Measurements from ENCODE around the gene PTPRO.

PTPRO gene

GRCh38 chr12:15540469-15540872 lies 218.2 kb downstream of the PTPRO start:
- no peak overlapping the region for H3K9ac ChIP-seq (ENCODE audit: low read depth, low read length)
- H3K27ac ChIP-seq (ENCODE audit: low read depth, low read length): no peak overlapping the region
- 100% methylated on average over 1 of the region's 1 CpG for WGBS

GRCh38 chr12:15541996-15542631 lies 219.8 kb downstream of the PTPRO start:
- H3K4me3 ChIP-seq (ENCODE audit: low read length): no peak overlapping the region
- H3K36me3 ChIP-seq (ENCODE audit: insufficient read depth, low read length): no peaks in the 10 kb centered on the region
- no peaks in the 10 kb centered on the region for H3K4me1 ChIP-seq (ENCODE audit: insufficient read depth, low read length)
- no peak overlapping the region for H3K27ac ChIP-seq (ENCODE audit: low read depth, low read length)
- 96% methylated on average over 2 of the region's 3 CpGs for WGBS
- H3K9ac ChIP-seq (ENCODE audit: low read depth, low read length): no peak overlapping the region
- H3K9me3 ChIP-seq (ENCODE audit: insufficient read depth, low read depth, low read length): no peaks in the 10 kb centered on the region
- no peaks in the 10 kb centered on the region for H3K27me3 ChIP-seq (ENCODE audit: insufficient read depth, low read length)

More at GRCh38 chr12:15540469-15540872, 218.2 kb downstream of the PTPRO start:
- Histone ChIP-seq H3K4me3 (ENCODE audit: low read length) (no peak overlapping the region), H3K36me3 (ENCODE audit: insufficient read depth, low read length) (no peaks in the 10 kb centered on the region), H3K9me3 (ENCODE audit: insufficient read depth, low read depth, low read length) (no peaks in the 10 kb centered on the region), H3K4me1 (ENCODE audit: insufficient read depth, low read length) (no peaks in the 10 kb centered on the region), H3K27me3 (ENCODE audit: insufficient read depth, low read length) (no peaks in the 10 kb centered on the region)

GRCh38 chr12:15543347-15543746 lies 221.0 kb downstream of the PTPRO start:
- H3K9me3 ChIP-seq (ENCODE audit: insufficient read depth, low read depth, low read length): no peaks in the 10 kb centered on the region
- no peaks in the 10 kb centered on the region for H3K4me1 ChIP-seq (ENCODE audit: insufficient read depth, low read length)
- WGBS: 89% methylated on average over 3 of the region's 3 CpGs
- no peak overlapping the region for H3K27ac ChIP-seq (ENCODE audit: low read depth, low read length)
- no peak overlapping the region for H3K4me3 ChIP-seq (ENCODE audit: low read length)
- H3K36me3 ChIP-seq (ENCODE audit: insufficient read depth, low read length): no peaks in the 10 kb centered on the region
- H3K27me3 ChIP-seq (ENCODE audit: insufficient read depth, low read length): no peaks in the 10 kb centered on the region
- no peak overlapping the region for H3K9ac ChIP-seq (ENCODE audit: low read depth, low read length)

- no peak overlapping the region for H3K4me3 ChIP-seq (ENCODE audit: low read length)
- H3K36me3 ChIP-seq (ENCODE audit: insufficient read depth, low read length): no peaks in the 10 kb centered on the region
- H3K4me1 ChIP-seq (ENCODE audit: insufficient read depth, low read length): no peaks in the 10 kb centered on the region
- no peaks in the 10 kb centered on the region for H3K9me3 ChIP-seq (ENCODE audit: insufficient read depth, low read depth, low read length)
- H3K9ac ChIP-seq (ENCODE audit: low read depth, low read length): no peak overlapping the region
- H3K27ac ChIP-seq (ENCODE audit: low read depth, low read length): no peak overlapping the region
- no peaks in the 10 kb centered on the region for H3K27me3 ChIP-seq (ENCODE audit: insufficient read depth, low read length)
Observed at GRCh38 chr12:15544589-15544988, 222.3 kb downstream of the PTPRO start.

- H3K27ac ChIP-seq (ENCODE audit: low read depth, low read length): no peak overlapping the region
- no peaks in the 10 kb centered on the region for H3K9me3 ChIP-seq (ENCODE audit: insufficient read depth, low read depth, low read length)
- H3K4me3 ChIP-seq (ENCODE audit: low read length): no peak overlapping the region
- no CpG with 5 or more reads among the region's 1 CpG for WGBS
- H3K27me3 ChIP-seq (ENCODE audit: insufficient read depth, low read length): no peaks in the 10 kb centered on the region
- no peak overlapping the region for H3K9ac ChIP-seq (ENCODE audit: low read depth, low read length)
- no peaks in the 10 kb centered on the region for H3K4me1 ChIP-seq (ENCODE audit: insufficient read depth, low read length)
- H3K36me3 ChIP-seq (ENCODE audit: insufficient read depth, low read length): no peaks in the 10 kb centered on the region
Observed at GRCh38 chr12:15545334-15545733, 223.0 kb downstream of the PTPRO start.

GRCh38 chr12:15546102-15546701 lies 223.9 kb downstream of the PTPRO start:
- Histone ChIP-seq H3K27me3 (ENCODE audit: insufficient read depth, low read length) (no peaks in the 10 kb centered on the region), H3K9me3 (ENCODE audit: insufficient read depth, low read depth, low read length) (no peaks in the 10 kb centered on the region), H3K4me1 (ENCODE audit: insufficient read depth, low read length) (no peaks in the 10 kb centered on the region), H3K36me3 (ENCODE audit: insufficient read depth, low read length) (no peaks in the 10 kb centered on the region), H3K4me3 (ENCODE audit: low read length) (no peak overlapping the region), H3K27ac (ENCODE audit: low read depth, low read length) (no peak overlapping the region), H3K9ac (ENCODE audit: low read depth, low read length) (no peak overlapping the region)
- WGBS: no CpG with 5 or more reads among the region's 1 CpG

GRCh38 chr12:15547063-15547462 lies 224.8 kb downstream of the PTPRO start:
- no peaks in the 10 kb centered on the region for H3K27me3 ChIP-seq (ENCODE audit: insufficient read depth, low read length)
- WGBS: 93% methylated on average over 5 of the region's 5 CpGs
- no peak overlapping the region for H3K4me3 ChIP-seq (ENCODE audit: low read length)
- no peak overlapping the region for H3K9ac ChIP-seq (ENCODE audit: low read depth, low read length)
- H3K9me3 ChIP-seq (ENCODE audit: insufficient read depth, low read depth, low read length): no peaks in the 10 kb centered on the region
- H3K4me1 ChIP-seq (ENCODE audit: insufficient read depth, low read length): no peaks in the 10 kb centered on the region
- no peaks in the 10 kb centered on the region for H3K36me3 ChIP-seq (ENCODE audit: insufficient read depth, low read length)
- H3K27ac ChIP-seq (ENCODE audit: low read depth, low read length): no peak overlapping the region

GRCh38 chr12:15547691-15548090 lies 225.4 kb downstream of the PTPRO start:
- no peaks in the 10 kb centered on the region for H3K4me1 ChIP-seq (ENCODE audit: insufficient read depth, low read length)
- no peak overlapping the region for H3K9ac ChIP-seq (ENCODE audit: low read depth, low read length)
- H3K9me3 ChIP-seq (ENCODE audit: insufficient read depth, low read depth, low read length): no peaks in the 10 kb centered on the region
- no peaks in the 10 kb centered on the region for H3K36me3 ChIP-seq (ENCODE audit: insufficient read depth, low read length)
- H3K27me3 ChIP-seq (ENCODE audit: insufficient read depth, low read length): no peaks in the 10 kb centered on the region
- H3K27ac ChIP-seq (ENCODE audit: low read depth, low read length): no peak overlapping the region
- no peak overlapping the region for H3K4me3 ChIP-seq (ENCODE audit: low read length)
- no CpG with 5 or more reads among the region's 1 CpG for WGBS

- Histone ChIP-seq H3K9ac (ENCODE audit: low read depth, low read length) (no peak overlapping the region), H3K4me1 (ENCODE audit: insufficient read depth, low read length) (no peaks in the 10 kb centered on the region), H3K27me3 (ENCODE audit: insufficient read depth, low read length) (no peaks in the 10 kb centered on the region), H3K9me3 (ENCODE audit: insufficient read depth, low read depth, low read length) (no peaks in the 10 kb centered on the region), H3K27ac (ENCODE audit: low read depth, low read length) (no peak overlapping the region), H3K36me3 (ENCODE audit: insufficient read depth, low read length) (no peaks in the 10 kb centered on the region), H3K4me3 (ENCODE audit: low read length) (no peak overlapping the region)
- 93% methylated on average over 4 of the region's 4 CpGs for WGBS
Observed at GRCh38 chr12:15550793-15551192, 228.5 kb downstream of the PTPRO start.

- WGBS: 97% methylated on average over 2 of the region's 2 CpGs
- Histone ChIP-seq H3K4me3 (ENCODE audit: low read length) (no peak overlapping the region), H3K27me3 (ENCODE audit: insufficient read depth, low read length) (no peaks in the 10 kb centered on the region), H3K36me3 (ENCODE audit: insufficient read depth, low read length) (no peaks in the 10 kb centered on the region), H3K4me1 (ENCODE audit: insufficient read depth, low read length) (no peaks in the 10 kb centered on the region), H3K9me3 (ENCODE audit: insufficient read depth, low read depth, low read length) (no peaks in the 10 kb centered on the region), H3K27ac (ENCODE audit: low read depth, low read length) (no peak overlapping the region), H3K9ac (ENCODE audit: low read depth, low read length) (no peak overlapping the region)
Observed at GRCh38 chr12:15555446-15555845, 233.1 kb downstream of the PTPRO start.

GRCh38 chr12:15556411-15557102 lies 234.2 kb downstream of the PTPRO start:
- H3K27me3 ChIP-seq (ENCODE audit: insufficient read depth, low read length): no peaks in the 10 kb centered on the region
- H3K4me1 ChIP-seq (ENCODE audit: insufficient read depth, low read length): no peaks in the 10 kb centered on the region
- no peaks in the 10 kb centered on the region for H3K9me3 ChIP-seq (ENCODE audit: insufficient read depth, low read depth, low read length)
- 95% methylated on average over 4 of the region's 5 CpGs for WGBS
- H3K27ac ChIP-seq (ENCODE audit: low read depth, low read length): no peak overlapping the region
- H3K4me3 ChIP-seq (ENCODE audit: low read length): no peak overlapping the region
- no peak overlapping the region for H3K9ac ChIP-seq (ENCODE audit: low read depth, low read length)
- no peaks in the 10 kb centered on the region for H3K36me3 ChIP-seq (ENCODE audit: insufficient read depth, low read length)
